CD14-positive monocyte (primary cell): Measurements from ENCODE around the gene RSPO3. TPM values are rescaled to one million over a fixed set of nuclear protein-coding genes. Genes with fewer than 3 reads are reported as not detected.

Experiments
- DNase-seq, 3 donors: peaks; one replicate each; pipeline ENCODE4 v3.0.0-alpha.2; 2011 to 2022
- H2AFZ ChIP-seq: 2 replicates; pipeline ENCODE4 v1.6.0; 2012; ENCODE audit warnings: mild to moderate bottlenecking, low read depth, low read length, inconsistent platforms; ENCODE audit not compliant: insufficient read depth, poor library complexity, severe bottlenecking
- H3K27ac ChIP-seq, 2 donors: 1 replicate in 1 of 2; 2 replicates in 1 of 2; pipeline ENCODE4 v1.5.1; 2012 to 2013; ENCODE audit warnings: low read length in 2 of 2, control low read depth in 1 of 2, inconsistent platforms in 1 of 2, low read depth in 1 of 2, mild to moderate bottlenecking in 1 of 2
- H3K27me3 ChIP-seq, 2 donors: one replicate each; pipeline versions ENCODE4 v1.6.0 to v1.6.1; 2011 to 2013; ENCODE audit warnings: low read length in 2 of 2; ENCODE audit not compliant: control insufficient read depth in 2 of 2, insufficient read depth in 2 of 2
- H3K36me3 ChIP-seq, 2 donors: replicated peaks in 1 of 2; 1 replicate in 1 of 2; 2 replicates in 1 of 2; pipeline versions ENCODE4 v1.5.1 to v1.6.1; 2012 to 2013; ENCODE audit warnings: low read length in 2 of 2, control low read depth in 1 of 2, inconsistent platforms in 1 of 2, mild to moderate bottlenecking in 1 of 2; ENCODE audit not compliant: insufficient read depth in 2 of 2, control insufficient read depth in 1 of 2
- H3K4me1 ChIP-seq, 2 donors: 1 replicate in 1 of 2; 2 replicates in 1 of 2; pipeline versions ENCODE4 v1.5.1 to v1.6.1; 2012 to 2013; ENCODE audit warnings: low read length in 2 of 2, control low read depth in 1 of 2, inconsistent platforms in 1 of 2, mild to moderate bottlenecking in 1 of 2, moderate library complexity in 1 of 2; ENCODE audit not compliant: insufficient read depth in 2 of 2, control insufficient read depth in 1 of 2
- H3K4me2 ChIP-seq: replicated peaks from 2 replicates; pipeline ENCODE3; 2012; ENCODE audit warnings: low read length, moderate library complexity, mild to moderate bottlenecking; ENCODE audit not compliant: poor library complexity, severe bottlenecking; ENCODE audit errors: extremely low read depth
- H3K4me3 ChIP-seq, 3 experiments: fragments of 200-600 bp in 1 of 3; sonication (generic) in 1 of 3; replicated peaks in 1 of 3; 1 replicate in 2 of 3; 2 replicates in 1 of 3; pipeline ENCODE4 v1.5.1; 2011 to 2013; ENCODE audit warnings: low read length in 3 of 3, mild to moderate bottlenecking in 3 of 3, control low read depth in 2 of 3, low read depth in 2 of 3, inconsistent platforms in 1 of 3, moderate library complexity in 1 of 3
- H3K79me2 ChIP-seq: 2 replicates; pipeline ENCODE4 v1.6.0; 2012; ENCODE audit warnings: mild to moderate bottlenecking, control low read depth, inconsistent platforms, low read length, moderate library complexity; ENCODE audit not compliant: insufficient read depth
- H3K9ac ChIP-seq: 2 replicates; pipeline ENCODE4 v1.6.0; 2017; ENCODE audit warnings: low read length, mild to moderate bottlenecking; ENCODE audit not compliant: insufficient read depth, poor library complexity, severe bottlenecking
- H3K9me3 ChIP-seq, 2 donors: replicated peaks in 1 of 2; 1 replicate in 1 of 2; 2 replicates in 1 of 2; pipeline versions ENCODE4 v1.5.1 to v1.6.1; 2012 to 2013; ENCODE audit warnings: low read length in 2 of 2, control low read depth in 1 of 2; ENCODE audit not compliant: control insufficient read depth in 1 of 2, insufficient read depth in 1 of 2
- H4K20me1 ChIP-seq: 2 replicates; pipeline ENCODE4 v1.6.0; 2012; ENCODE audit warnings: mild to moderate bottlenecking, low read length, control low read depth, moderate library complexity; ENCODE audit not compliant: insufficient read depth
- H3K27ac Mint-ChIP-seq, 7 donors: one replicate each; pipeline ENCODE4 v1.8.0; 2020; ENCODE audit warnings: mild to moderate bottlenecking in 7 of 7, mixed read lengths in 7 of 7, moderate library complexity in 6 of 7, inconsistent platforms in 2 of 7
- H3K27me3 Mint-ChIP-seq, 3 donors: one replicate each; pipeline ENCODE4 v1.8.0; 2021 to 2022; ENCODE audit warnings: low read depth in 3 of 3, mild to moderate bottlenecking in 3 of 3, mixed read lengths in 3 of 3, moderate library complexity in 3 of 3, inconsistent platforms in 1 of 3
- H3K36me3 Mint-ChIP-seq, 2 donors: one replicate each; pipeline ENCODE4 v1.8.0; 2020; ENCODE audit warnings: mixed read lengths in 2 of 2, inconsistent platforms in 1 of 2, mild to moderate bottlenecking in 1 of 2
- H3K4me1 Mint-ChIP-seq: one replicate; pipeline ENCODE4 v1.8.0; 2020; ENCODE audit warnings: mild to moderate bottlenecking, mixed read lengths
- H3K4me3 Mint-ChIP-seq, 2 donors: one replicate each; pipeline ENCODE4 v1.8.0; 2020; ENCODE audit warnings: mild to moderate bottlenecking in 2 of 2, mixed read lengths in 2 of 2, moderate library complexity in 1 of 2
- H3K9me3 Mint-ChIP-seq, 7 donors: one replicate each; pipeline ENCODE4 v1.8.0; 2020 to 2022; ENCODE audit warnings: mixed read lengths in 7 of 7, mild to moderate bottlenecking in 6 of 7, moderate library complexity in 6 of 7, inconsistent platforms in 2 of 7
- CTCF ChIP-seq: fragments of 200-600 bp; IDR thresholded peaks from one replicate; pipeline ENCODE4 v1.8.0; 2022; ENCODE audit warnings: antibody characterized with exemption, mild to moderate bottlenecking
- WGBS: methylation state at CpG from one replicate; pipeline ENCODE4 v1.1.5; 2013; ENCODE audit warnings: missing lambda C conversion rate; ENCODE audit not compliant: insufficient coverage; 5-methylcytosine and 5-hydroxymethylcytosine counted together
- intact Hi-C, 2 donors: fragments of 100-400 bp; cut with micrococcal nuclease; formaldehyde crosslinking; loops; one replicate each; pipeline versions ENCODE4 v1.15.0 to v1.15.1; 2023
- polyA plus RNA-seq, 3 donors: library from polyadenylated mRNA; depleted of rRNA in 1 of 3; unstranded in 2 of 3; stranded (reverse) in 1 of 3; fragments of 300-500 nt in 2 of 3; fragments of >200 nt in 1 of 3; fragmentation: Illumina TruSeq in 2 of 3; gene quantifications; 1 replicate in 2 of 3; 2 replicates in 1 of 3; pipeline ENCODE4 v1.2.3, GENCODE V29; 2012 to 2021

RSPO3 gene
- polyA plus RNA-seq, 3 donors: not detected

DNA sequence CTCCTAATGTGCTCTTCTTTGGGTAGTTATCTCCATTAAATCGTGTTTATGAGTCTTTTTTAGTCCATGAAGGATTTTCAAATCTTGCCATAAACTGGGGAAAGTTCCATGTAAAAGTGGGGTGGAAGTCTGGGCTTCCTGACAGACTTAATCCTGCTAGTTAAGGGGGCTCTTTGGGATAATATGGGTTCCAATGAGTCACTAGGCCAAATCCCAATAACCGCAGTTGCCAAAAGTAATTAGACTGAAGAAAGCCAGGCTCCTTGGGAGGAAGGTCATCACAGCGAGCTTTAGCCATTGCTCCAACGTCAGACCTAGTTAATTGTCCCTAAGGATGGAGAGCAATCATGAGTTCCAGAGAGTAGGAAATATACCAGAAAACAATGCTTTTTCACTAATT is 10.8 kb downstream of the RSPO3 start:
- H4K20me1 ChIP-seq: no peaks in the 10 kb centered on the region
- Mint-ChIP-seq H3K27me3 (peaks cover 7 to 25% (median 24%) of the 10 kb centered on the region in 3 donors), H3K9me3 (no peaks in the 10 kb centered on the region), H3K36me3 (no peaks in the 10 kb centered on the region), H3K4me3 (no peak overlapping the region), H3K27ac (no peak overlapping the region), H3K4me1 (no peaks in the 10 kb centered on the region)
- intact Hi-C loops: loop anchor here in 1 of 2 donors (10.0 kb wide), 1 partner anchor 324 kb away; no protein-coding TSS in a partner anchor
- H3K9ac ChIP-seq: no peak overlapping the region
- H3K27me3 ChIP-seq: peaks cover 27 to 35% of the 10 kb centered on the region in 2 donors
- H3K4me2 ChIP-seq: no peak overlapping the region
- no peak for DNase-seq
- H3K4me1 ChIP-seq: no peaks in the 10 kb centered on the region
- no peak overlapping the region for H2AFZ ChIP-seq
- WGBS: 67% methylated on average over 1 of the region's 4 CpGs
- no peaks in the 10 kb centered on the region for H3K79me2 ChIP-seq
- no peaks in the 10 kb centered on the region for H3K36me3 ChIP-seq
- no peak for TF ChIP-seq CTCF
- H3K9me3 ChIP-seq: no peaks in the 10 kb centered on the region
- H3K4me3 ChIP-seq: no peak overlapping the region
- no peak overlapping the region for H3K27ac ChIP-seq

DNA sequence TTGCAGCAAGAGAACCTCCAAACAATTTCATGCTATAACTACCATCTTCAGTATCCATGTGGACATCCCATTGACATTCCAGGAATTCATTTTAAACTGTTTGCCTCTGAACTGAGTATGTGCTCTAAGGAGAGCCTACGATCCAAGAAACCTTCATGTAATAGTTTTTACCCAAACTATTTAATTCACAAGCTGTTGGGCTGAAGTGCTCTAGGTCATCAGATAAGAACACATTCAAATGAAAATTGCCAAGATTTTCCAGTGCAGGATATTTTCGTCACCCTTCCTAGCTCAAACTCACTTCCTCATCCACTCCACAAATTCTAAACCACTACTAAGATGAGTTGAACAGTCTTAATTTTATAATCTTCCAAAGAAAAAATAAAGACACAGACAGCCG is 12.8 kb downstream of the RSPO3 start:
- WGBS: 80% methylated on average over 2 of the region's 3 CpGs
- Histone ChIP-seq H3K9me3 (no peaks in the 10 kb centered on the region), H2AFZ (no peak overlapping the region), H3K27ac (no peak overlapping the region), H3K9ac (no peak overlapping the region), H4K20me1 (no peaks in the 10 kb centered on the region), H3K4me2 (no peak overlapping the region), H3K4me3 (no peak overlapping the region), H3K27me3 (peaks cover 17 to 19% of the 10 kb centered on the region in 2 donors), H3K79me2 (no peaks in the 10 kb centered on the region), H3K4me1 (no peaks in the 10 kb centered on the region), H3K36me3 (no peaks in the 10 kb centered on the region)
- Mint-ChIP-seq H3K4me3 (no peak overlapping the region), H3K4me1 (no peaks in the 10 kb centered on the region), H3K36me3 (no peaks in the 10 kb centered on the region), H3K27ac (no peak overlapping the region), H3K27me3 (peaks cover 7 to 20% (median 19%) of the 10 kb centered on the region in 3 donors), H3K9me3 (no peaks in the 10 kb centered on the region)
- TF ChIP-seq CTCF: no peak
- intact Hi-C loops: no loop called here
- no peak for DNase-seq
